T-helper 1 cell treated with Interleukin-12 subunit alpha and Interleukin-12 subunit beta and Interleukin-4 antibody, amounts not matched to agents 30 ng/mL and 1 ng/mL, for 36 hours (primary cell): ENCODE measurements around the gene TASOR2. TPM values are rescaled to one million over a fixed set of nuclear protein-coding genes. Genes with fewer than 3 reads are reported as not detected.

Experiments
- intact Hi-C: fragments of 100-400 bp; cut with micrococcal nuclease; formaldehyde crosslinking; loops from one replicate; pipeline ENCODE4 v1.15.1; 2024
- total RNA-seq: library from RNA; stranded (reverse); gene quantifications from 2 replicates; pipeline ENCODE4 v1.2.3, GENCODE V29; 2022

TASOR2 gene
- total RNA-seq, 1 donor from 2014 or later, result 71.4 TPM

DNA sequence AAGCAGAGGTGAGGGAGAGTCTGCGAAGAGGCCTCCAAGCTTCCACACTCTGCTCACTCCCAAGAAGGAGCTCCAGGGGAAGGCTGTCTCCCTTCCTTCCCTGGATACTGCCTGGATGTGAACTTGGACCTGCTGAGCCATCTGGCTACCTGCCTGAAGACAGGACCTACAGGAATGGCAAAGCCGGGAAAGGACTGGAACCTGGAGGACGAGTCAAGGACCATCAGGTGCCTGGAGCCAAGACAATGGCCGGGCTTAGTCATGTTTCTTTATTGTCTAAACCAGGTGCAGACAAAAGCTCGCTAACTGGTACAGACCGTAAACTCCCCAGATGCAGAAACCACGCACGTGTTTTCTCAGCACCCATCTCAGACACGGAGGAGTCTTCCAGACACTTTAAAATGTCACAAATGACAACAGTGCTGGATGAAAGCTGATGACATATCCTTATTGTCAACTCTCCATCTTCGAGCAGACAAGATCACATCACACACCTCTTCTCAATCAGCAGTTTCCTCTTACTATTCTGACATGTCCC is 30.4 kb upstream of the TASOR2 start:
- intact Hi-C loops, result no loop called here

DNA sequence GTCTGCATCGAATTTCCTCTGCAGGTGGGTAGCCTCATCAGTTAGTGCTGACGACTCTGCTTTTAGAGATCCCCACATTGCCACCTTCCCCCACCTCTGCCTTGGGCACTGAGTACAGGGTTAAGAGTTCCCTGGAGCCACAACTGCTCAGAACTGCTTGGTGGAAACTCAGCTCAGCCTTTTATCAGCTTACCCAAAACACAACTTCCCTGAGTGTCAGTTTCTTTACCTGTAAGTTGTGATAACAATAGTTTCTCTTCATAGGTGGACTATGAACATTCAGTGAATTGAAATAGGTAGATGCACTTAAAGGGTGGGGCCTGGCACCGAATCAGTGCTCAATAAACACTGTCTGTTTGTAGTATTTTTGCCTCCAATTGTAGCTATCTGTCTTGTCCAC is 29.5 kb upstream of the TASOR2 start:
- intact Hi-C loops, result no loop called here

DNA sequence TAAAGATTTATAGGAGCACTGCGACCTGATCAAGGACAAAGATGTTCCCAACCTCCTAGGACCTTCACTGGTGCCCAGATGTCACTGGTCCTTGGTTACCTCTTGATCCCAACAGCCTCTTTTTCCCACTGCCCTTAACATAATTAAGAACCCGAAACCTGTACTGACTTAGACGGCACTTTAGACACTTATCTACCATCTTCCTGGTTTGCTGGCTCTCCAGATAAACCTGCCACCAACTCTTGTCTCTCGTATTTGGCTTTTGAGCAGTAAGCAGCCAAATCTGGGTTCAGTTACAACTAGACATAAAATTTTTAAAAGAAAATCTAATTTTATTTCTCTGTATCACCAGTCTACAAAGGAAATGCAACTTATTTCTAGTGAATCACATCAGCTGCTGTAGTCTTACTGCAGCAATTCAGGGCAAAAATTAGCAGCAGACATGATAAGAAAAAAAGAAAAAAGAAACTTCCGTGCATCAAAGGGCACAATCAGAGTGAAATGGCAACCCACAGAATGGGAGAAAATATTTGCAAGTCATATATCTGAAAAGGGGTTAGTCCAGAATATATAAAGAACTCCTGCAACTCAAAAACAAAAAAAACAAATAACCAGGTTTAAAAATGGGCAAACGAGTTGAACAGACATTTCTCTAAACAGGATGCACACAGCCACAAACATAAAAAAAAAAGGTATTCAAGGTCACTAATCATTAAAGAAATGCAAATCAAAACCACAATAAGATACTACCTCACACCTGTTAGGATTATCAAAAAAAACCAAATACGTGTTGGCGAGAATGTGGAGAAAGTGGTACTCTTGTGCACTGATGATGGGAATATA is 27.7 kb upstream of the TASOR2 start:
- intact Hi-C loops, result no loop called here

DNA sequence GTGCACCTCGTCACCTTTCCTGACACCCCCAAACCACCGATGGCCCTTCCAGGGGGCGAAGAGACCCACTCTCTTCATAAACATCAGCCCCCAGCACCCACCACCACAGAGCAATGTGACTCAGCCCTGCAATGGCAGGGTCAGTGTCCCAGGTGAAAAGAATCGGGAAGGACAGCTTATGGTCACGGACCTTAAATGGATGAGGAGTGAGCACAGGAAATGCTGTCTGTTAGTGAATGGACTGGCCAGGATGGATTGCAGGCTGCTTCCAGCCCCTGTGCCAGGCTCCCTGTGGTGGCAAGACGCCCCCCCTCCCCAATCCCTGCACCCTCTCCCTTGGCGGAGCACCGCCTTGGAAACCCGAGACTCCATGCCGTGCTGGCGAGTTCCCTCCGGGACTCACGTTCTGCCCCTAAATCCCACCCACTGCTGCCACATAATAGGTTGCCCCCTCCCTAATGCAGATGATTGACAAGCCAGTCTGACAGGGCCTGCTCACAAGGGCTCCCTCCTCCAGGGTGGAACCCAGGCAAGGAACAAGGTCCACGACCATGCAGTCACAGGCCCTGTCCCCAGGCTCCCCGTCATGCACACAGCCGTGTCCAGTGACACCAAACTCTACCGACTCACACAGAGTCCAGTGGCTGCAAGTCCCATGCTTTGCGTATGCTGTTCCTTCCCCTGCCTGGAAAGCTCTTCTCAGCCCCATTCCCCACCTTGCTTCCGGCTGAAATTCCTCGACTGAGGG is 25.6 kb upstream of the TASOR2 start:
- intact Hi-C loops, result no loop called here

DNA sequence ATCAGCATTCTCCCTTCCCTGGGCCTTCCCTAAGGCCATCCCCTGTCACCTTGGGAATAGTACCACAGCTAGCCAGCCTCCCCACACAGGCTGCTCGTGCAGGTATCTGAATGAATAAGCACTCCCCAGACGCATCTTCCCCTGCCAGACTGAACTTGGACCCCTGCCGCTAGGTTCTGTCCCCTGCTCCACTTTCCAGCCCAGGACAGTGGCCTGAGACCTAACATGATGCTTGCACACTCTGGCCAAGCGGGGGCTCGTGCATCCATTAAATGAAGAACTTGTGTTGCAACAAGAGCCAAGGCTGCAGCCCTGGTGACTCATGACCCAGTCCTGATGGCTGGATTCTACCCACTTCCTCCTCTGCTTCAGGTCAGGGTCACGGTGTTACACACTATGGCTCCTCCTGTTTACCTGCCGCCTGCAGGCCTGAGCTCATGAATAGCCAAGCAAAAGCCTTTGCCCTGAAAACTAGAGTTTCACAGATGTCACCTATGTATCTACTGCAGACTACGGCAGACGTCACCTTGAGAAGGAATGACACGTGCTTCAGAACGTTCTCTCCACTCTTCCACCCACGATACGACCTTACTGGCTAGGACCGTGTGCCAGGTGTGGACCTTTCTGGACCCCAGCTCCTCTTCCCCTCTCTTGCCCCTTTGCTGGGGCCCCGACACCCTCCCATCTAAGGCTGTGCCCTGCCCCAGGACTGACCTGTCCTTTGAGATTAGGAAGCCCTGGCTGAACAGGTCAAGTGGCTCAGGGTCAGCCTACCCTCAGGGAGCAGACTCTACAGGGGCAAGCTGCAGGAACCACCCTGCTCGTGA is 24.7 kb upstream of the TASOR2 start:
- intact Hi-C loops, result no loop called here

DNA sequence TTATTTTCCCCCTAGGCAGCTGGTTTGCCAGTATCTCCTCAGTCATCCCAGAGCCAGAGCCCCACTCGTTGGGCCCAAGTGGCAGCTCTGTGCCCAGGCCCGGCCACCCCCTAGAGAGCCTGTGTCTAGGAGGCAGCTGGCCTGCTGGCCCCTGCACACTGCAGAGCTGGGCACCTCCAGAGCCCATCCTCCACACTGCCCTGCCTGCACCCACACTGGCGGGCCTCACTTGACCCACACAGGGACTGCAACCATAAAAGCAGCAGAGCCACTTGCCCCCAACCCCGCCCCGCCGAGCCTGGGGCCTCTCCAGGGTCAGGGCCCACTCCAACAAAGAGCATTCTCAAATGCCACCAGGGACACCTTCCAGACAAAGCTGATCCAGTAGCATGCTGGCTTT is 23.6 kb upstream of the TASOR2 start:
- intact Hi-C loops, result no loop called here

DNA sequence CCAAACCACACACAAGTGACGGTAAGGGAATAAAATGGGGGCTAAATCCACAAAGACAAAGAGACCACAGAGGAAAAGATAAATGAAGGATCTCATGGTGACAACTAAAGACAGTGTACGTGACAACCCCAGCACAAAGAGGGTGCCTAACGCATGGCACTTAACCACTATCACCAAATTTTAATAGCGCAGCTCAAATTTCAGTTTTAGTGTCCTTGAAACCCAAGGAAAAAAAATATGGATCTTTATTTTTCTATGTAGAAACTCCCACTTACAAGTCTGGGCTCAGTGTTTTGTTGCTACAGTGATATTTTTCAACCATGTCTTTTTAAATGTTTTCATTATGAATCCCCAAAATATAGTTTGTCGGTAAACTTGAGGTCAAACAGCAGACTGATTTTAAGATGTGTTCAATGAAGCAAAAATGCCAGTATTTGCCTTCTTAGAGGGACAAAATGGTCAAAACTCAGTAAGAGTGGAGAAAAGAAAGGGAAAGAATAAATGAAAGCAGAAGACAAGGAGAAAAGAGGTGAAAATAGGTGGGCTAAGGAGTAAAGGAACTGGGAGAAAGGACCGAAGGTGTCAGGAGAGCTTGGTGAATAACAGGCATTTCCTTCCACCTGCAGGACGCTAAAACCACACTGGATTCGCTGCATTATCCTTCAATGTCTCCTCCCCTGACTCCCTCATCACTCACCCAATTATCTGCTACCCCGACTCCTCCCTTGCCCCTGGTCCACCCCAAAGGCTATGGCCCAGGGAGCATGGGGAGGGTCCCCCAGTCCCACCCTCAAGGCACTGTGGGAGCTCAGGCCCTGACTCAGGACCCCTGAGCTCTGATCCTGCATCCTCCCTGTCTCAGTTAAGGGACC is 21.7 kb upstream of the TASOR2 start:
- intact Hi-C loops, result no loop called here

DNA sequence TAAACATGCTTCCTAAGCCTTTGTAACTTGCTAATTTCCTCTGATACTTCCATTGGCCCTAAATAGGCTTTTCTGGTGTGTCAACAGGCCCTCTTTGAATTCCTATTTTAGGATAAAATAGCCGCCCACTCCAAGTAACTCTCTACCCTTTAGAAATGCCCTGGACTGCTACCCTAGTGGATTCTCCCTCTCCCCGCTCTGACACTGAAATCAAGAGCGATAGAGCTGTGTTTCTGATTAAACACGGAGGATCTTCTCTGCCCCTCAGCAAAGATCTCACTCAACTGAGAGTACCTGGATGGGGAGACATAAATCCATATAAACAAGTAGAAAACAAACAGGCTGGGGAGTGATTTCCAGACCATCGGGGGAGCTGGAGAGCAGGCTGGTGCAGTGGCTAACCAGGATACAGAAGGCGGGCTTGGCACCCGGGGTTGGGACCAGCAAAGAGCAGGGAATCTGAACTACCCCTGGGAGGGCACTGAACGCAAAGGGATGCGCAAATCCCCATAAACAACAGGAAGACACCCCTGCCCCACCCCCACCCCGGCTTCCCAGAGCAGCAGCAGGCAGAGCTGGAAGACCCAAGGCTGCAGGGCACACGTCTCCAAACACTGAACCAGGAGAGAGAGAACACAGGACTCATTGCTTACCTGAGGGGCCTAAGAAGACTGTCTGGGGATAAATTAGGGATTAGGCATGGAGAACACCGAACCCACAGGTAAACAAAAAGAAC is 20.8 kb upstream of the TASOR2 start:
- intact Hi-C loops, result no loop called here

DNA sequence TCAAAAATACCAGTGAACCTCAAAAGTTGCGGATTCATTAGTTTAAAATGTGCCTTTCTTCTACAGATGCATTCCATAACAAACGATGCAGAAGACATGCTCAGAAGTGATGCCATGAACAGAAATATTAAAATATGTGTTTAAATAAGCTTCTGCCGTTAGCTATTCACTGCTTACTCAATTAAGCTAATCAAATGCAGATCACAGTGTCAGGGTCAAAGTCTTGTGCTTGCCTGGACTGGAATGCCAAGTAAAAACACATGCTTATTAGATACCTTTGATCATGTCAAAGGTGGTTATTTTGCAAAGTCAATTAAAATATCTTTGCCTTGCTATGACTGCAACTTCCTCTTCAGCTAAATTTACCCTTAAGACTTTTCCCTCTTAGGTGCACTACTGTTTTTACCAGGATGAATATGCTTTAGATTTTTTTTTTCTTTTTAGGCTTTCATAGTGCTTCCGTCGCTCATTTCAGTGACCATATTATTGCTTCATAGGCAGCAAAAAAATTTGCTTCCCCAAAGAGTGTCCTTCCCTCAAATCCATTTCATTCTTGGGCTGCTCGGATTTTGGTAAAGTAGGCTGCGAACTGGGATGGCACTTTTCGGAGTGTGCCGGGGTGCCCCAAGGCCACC is 19.1 kb upstream of the TASOR2 start:
- intact Hi-C loops, result loop anchor here (1.0 kb wide), 1 partner anchor 19 kb away; the partner anchor contains the start of gene TASOR2

DNA sequence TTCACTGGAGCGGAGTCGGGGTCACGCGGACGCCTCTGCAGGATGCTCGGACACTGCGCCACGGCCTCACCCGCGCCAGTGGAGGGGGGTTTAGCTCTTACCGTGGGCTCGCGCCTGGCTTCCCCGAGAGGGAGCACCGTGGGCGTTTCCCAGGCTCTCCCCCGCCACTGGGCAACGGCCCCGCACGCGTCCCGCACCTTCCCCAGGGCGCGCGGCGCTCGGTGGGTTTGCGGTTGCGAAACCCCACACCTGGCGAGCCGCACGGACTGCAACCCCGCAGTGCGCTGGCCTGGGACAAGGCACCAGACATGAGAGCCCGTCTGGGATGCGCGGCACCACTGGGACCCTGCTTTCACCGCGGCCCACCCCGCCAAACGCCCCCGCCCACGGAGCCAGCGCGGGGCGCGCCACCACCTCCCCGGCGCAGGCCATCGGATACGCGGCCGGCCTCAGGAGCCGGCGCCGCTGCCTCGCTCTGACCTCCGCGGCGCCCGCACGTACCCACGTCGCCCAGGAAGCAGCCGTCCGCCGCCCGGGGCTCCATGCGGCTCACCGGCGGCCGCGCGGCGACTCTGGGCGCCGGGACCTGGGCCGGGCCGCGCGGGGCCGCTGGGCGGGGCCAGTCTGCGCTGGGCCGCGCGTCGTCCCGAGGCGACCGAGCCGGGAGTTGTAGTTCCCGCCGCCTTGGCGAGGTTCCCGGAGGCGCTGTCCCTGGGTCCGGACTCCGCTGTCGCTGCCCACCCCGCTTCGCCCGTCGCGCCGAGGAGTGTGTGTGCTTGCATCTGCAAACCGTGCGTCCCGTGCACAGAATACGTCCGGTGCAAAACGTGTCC is 18.4 kb upstream of the TASOR2 start, which contains the start of gene ASB13:
Gene ASB13, minus strand, starts transcription at position 588 of the 833 bp plus-strand sequence. Its CDS starts 44 bp downstream, at position 544.
- intact Hi-C loops, result loop anchor here (1.0 kb wide), 1 partner anchor 18 kb away; the partner anchor contains the start of gene TASOR2

DNA sequence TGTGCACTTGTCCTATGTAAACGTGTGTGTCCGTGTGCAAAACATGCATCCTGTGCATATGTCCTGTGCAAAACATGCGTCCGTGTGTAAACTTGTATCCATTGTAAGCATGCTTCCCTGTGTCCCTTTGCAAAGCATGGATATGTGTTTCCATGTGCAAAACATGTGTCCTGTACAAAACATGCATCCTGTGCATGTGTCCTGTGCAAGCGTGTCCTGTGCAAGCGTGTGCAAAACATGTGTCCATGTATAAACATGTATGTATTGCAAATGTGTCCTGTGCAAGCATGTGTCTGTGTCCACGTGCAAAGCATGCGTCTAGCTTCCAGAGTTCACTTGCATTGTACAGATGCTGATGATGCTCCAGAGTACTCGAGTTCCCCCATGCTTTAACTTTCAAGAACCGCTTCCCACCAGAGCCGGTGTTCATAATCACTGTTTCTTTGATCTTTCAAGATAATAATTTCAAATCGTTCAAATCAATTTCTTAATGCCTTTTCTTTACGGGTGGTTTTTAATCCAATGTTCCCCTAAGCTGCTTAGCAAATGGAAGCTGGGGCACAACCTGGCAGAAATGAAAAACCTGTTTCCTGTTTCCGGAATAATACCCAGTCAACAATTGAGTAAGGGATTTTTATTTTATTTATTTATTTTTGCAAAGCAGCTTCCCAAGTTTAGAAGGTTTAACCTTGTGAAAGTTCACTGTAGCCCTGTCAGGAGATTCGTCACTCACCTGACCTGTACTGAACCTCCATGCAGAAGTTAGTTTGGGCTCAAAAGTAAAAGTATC is 17.6 kb upstream of the TASOR2 start:
- intact Hi-C loops, result loop anchor here (1.0 kb wide), 1 partner anchor 17 kb away; the partner anchor contains the start of gene TASOR2

DNA sequence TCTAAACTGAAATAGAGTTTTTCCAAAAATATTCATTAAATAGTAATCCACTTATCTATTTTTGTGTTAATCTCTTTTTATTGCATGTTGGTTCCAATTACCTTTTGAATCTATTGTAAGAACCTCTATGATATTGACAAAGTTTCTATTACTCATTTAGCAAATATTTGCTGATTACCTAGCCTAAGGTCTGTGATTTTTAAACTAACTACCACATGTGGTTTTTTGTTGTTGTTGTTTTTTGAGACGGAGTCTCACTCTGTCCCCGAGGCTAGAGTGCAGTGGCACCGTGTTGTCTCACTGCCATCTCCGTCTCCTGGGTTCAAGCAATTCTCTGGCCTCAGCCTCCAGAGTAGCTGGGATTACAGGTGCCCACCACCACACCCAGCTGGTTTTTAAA is 16.2 kb upstream of the TASOR2 start:
- intact Hi-C loops, result no loop called here

DNA sequence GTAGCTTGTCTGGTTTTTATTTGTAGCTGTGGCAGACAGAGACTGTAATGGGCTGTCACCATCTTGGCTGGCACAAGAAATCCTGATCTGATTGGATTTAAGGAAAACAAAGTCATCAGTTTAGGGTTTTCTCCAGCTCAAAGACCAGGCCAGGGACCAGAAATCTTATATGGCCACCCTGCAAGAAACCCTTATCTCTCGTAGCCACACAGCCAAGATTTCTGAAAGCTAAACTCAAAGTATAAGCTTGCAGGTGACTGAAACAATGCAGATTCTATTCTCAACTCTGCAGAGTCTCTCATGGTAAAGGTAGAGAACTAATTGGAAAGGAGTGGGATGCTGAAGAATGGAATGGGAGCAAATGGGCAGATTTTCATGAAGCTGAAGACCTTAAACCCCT is 15.0 kb upstream of the TASOR2 start:
- intact Hi-C loops, result no loop called here

DNA sequence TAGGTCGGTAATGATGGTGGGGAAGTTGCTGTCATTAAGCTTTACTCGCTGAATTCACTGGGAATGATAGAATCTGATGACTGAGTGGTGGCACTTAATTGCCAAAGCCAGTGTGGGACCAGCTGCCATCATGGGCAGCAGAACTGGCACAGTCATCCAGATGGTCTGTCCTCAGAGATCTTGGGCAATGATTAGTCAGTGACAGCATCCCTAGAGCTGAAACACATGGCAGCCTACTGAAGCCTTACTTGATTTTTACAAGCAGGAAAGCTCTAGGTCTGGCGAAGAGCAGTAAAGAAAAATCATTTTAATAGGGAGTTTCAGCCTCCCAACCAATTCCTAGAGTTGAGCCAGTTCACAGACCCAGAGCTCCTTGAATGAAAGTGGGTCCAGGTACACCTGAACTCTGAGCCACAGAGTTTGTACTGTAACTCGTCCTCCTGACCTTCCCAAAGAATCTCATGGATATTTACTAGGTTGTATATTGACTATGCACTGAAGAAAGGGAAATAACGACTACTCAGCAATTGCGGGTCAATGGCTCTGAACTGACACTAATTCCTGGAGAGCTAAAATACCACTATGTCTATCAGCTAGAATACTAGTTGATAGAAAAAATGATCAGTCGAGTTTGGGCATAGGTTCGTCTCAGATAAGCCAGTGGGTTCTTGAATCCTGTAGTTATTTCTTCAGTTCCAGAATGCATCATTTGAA is 13.8 kb upstream of the TASOR2 start:
- intact Hi-C loops, result no loop called here

DNA sequence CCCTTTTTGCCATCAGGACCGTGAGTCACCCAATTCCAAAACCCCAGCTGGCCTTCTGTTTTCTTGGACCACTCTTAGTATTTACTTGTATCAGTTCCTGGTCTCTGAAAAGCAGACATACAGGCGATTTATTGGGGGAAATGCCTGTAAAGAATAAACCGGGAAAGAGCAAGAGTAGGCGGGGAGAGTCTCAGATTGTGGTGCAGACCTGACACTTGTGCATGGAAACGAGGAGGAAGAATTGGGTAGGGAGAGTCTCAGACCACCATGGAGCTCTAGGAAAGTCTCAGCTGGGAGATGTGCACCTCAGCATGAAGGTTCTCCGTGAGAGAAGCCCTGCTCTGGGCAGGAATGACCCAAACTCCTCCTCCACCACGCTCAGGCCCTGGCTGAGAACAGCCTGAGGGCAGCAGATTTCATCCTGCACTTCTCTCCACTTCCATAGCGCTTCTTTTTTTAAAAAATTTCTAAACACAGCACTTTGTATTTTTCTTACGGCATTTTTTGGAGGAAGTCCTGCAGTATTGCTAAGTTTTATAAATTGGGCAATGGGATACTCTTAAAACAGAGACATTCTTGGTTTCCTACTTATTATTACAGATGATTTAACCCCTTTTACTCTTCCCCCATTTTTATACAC is 6.1 kb upstream of the TASOR2 start:
- intact Hi-C loops, result no loop called here

DNA sequence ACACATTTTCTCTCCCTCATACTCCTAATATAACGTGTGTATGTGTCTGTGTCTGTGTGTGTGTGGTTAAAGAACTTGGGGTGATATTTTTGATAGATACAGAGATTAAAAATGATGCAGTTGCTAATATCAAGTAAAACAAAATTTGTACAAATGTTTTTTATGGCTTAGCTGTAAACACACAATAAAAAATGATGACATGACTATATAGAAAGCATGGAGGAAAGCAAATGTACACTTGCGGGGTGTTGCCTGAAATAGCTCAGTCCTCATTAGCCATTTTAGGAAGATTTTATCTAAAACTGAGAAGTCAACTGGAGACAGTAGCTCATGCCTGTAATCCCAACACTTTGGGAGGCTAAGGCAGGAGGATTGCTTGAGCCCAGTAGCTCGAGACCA is 5.6 kb upstream of the TASOR2 start:
- intact Hi-C loops, result no loop called here
